H1 (cell line): ENCODE results near the gene FECH. TPM values are rescaled to one million over a fixed set of nuclear protein-coding genes. Genes with fewer than 3 reads are reported as not detected.

Experiments used
- CTCF ChIA-PET: fragments of 300-600 bp; sonication (Branson Sonifier 250); formaldehyde crosslinking; loops from one replicate; lab custom pipeline; 2021; ENCODE audit not compliant: partially characterized antibody; lab: Charles Lee
- POLR2A ChIA-PET: fragments of 300-600 bp; sonication (Branson Sonifier 250); formaldehyde crosslinking; loops from one replicate; lab custom pipeline; 2021; ENCODE audit warnings: inconsistent platforms; ENCODE audit not compliant: partially characterized antibody; lab: Charles Lee
- DNase-seq, 2 experiments: peaks; one replicate each; pipeline versions ENCODE4 v3.0.0 to v3.0.0-alpha.2; 2010 to 2022; ENCODE audit warnings: low spot score in 2 of 2, low read depth in 1 of 2, mixed read lengths in 1 of 2
- FAIRE-seq: peaks from 2 replicates; lab custom pipeline; 2011; peaks lifted over from hg19 to GRCh38; lab: Jason Lieb, UNC
- H2AFZ ChIP-seq: 2 replicates; pipeline ENCODE4 v1.8.1; 2012; ENCODE audit warnings: low read length, inconsistent platforms
- H2AK5ac ChIP-seq: 2 replicates; pipeline ENCODE4 v1.6.1; 2013; ENCODE audit warnings: low read depth, low read length
- H2BK120ac ChIP-seq: replicated peaks from 2 replicates; pipeline ENCODE3; 2013; ENCODE audit warnings: low read depth, low read length, inconsistent platforms
- H2BK12ac ChIP-seq: 2 replicates; pipeline ENCODE4 v1.6.1; 2013; ENCODE audit warnings: low read depth, low read length
- H2BK15ac ChIP-seq: 2 replicates; pipeline ENCODE4 v1.6.1; 2013; ENCODE audit warnings: low read length
- H2BK20ac ChIP-seq: 2 replicates; pipeline ENCODE4 v1.6.1; 2013; ENCODE audit warnings: low read length
- H2BK5ac ChIP-seq: 2 replicates; pipeline ENCODE4 v1.6.1; 2013; ENCODE audit warnings: low read depth, low read length
- H3K14ac ChIP-seq: 2 replicates; pipeline ENCODE4 v1.6.1; 2013; ENCODE audit warnings: inconsistent platforms; ENCODE audit not compliant: insufficient read length
- H3K18ac ChIP-seq: 2 replicates; pipeline ENCODE4 v1.6.1; 2013; ENCODE audit warnings: low read length; ENCODE audit errors: extremely low read depth
- H3K23ac ChIP-seq: 2 replicates; pipeline ENCODE4 v1.6.1; 2013; ENCODE audit warnings: inconsistent platforms; ENCODE audit not compliant: insufficient read length
- H3K23me2 ChIP-seq: 2 replicates; pipeline ENCODE4 v1.6.1; 2013; ENCODE audit warnings: low read depth, low read length
- H3K27ac ChIP-seq: 2 replicates; pipeline ENCODE4 v1.6.1; 2011; ENCODE audit warnings: low read depth, low read length, inconsistent platforms
- H3K27me3 ChIP-seq, 4 experiments: replicated peaks in 1 of 4; 1 replicate in 1 of 4; 2 replicates in 3 of 4; pipeline versions ENCODE4 v1.6.1 to v1.8.1; 2011 to 2013; ENCODE audit warnings: low read length in 3 of 4, mild to moderate bottlenecking in 3 of 4, inconsistent platforms in 2 of 4, mixed read lengths in 2 of 4, moderate library complexity in 1 of 4; ENCODE audit not compliant: control insufficient read depth in 3 of 4, insufficient read depth in 3 of 4; ENCODE audit errors: extremely low read depth in 1 of 4
- H3K36me3 ChIP-seq, 4 experiments: 2 replicates each; pipeline versions ENCODE4 v1.6.1 to v1.8.1; 2011 to 2013; ENCODE audit warnings: mild to moderate bottlenecking in 4 of 4, low read length in 3 of 4, moderate library complexity in 2 of 4, control low read depth in 1 of 4, inconsistent platforms in 1 of 4; ENCODE audit not compliant: insufficient read depth in 4 of 4, control insufficient read depth in 2 of 4
- H3K4ac ChIP-seq: replicated peaks from 2 replicates; pipeline ENCODE3; 2013; ENCODE audit warnings: low read length, low read depth, mixed read lengths, inconsistent platforms; ENCODE audit not compliant: insufficient read length
- H3K4me1 ChIP-seq, 4 experiments: replicated peaks in 1 of 4; 1 replicate in 1 of 4; 2 replicates in 3 of 4; pipeline versions ENCODE4 v1.6.1 to v1.8.1; 2011 to 2013; ENCODE audit warnings: low read length in 3 of 4, inconsistent platforms in 2 of 4, mixed read lengths in 1 of 4; ENCODE audit not compliant: insufficient read depth in 4 of 4, control insufficient read depth in 3 of 4
- H3K4me2 ChIP-seq, 2 experiments: 2 replicates each; pipeline versions ENCODE4 v1.6.1 to v1.8.1; 2011 to 2013; ENCODE audit warnings: low read depth in 2 of 2, low read length in 2 of 2, control low read depth in 1 of 2, inconsistent platforms in 1 of 2, mild to moderate bottlenecking in 1 of 2; ENCODE audit not compliant: insufficient read depth in 1 of 2
- H3K4me3 ChIP-seq, 4 experiments: fragments of 200-600, 300-600 bp in 1 of 4; sonication (generic), shearing (Covaris generic), sonication (Bioruptor Twin) in 1 of 4; 2 replicates each; pipeline versions ENCODE4 v1.5.1 to v1.8.1; 2011 to 2016; ENCODE audit warnings: low read length in 4 of 4, low read depth in 3 of 4, control low read depth in 2 of 4, inconsistent platforms in 2 of 4, mild to moderate bottlenecking in 2 of 4, mixed read lengths in 1 of 4, moderate library complexity in 1 of 4; ENCODE audit not compliant: insufficient read depth in 2 of 4; ENCODE audit errors: extremely low read depth in 1 of 4
- H3K56ac ChIP-seq: replicated peaks from 2 replicates; pipeline ENCODE3; 2013; ENCODE audit warnings: low read depth, mild to moderate bottlenecking, mixed read lengths, low read length, inconsistent platforms; ENCODE audit not compliant: insufficient read length
- H3K79me1 ChIP-seq: 2 replicates; pipeline ENCODE4 v1.6.1; 2013; ENCODE audit warnings: low read depth, low read length, control low read depth
- H3K79me2 ChIP-seq, 2 experiments: 2 replicates each; pipeline versions ENCODE4 v1.6.1 to v1.8.1; 2012 to 2013; ENCODE audit warnings: low read length in 2 of 2, mild to moderate bottlenecking in 2 of 2, inconsistent platforms in 1 of 2; ENCODE audit not compliant: insufficient read depth in 2 of 2, control insufficient read depth in 1 of 2
- H3K9ac ChIP-seq, 4 experiments: replicated peaks in 1 of 4; 1 replicate in 1 of 4; 2 replicates in 3 of 4; pipeline versions ENCODE4 v1.6.1 to v1.8.1; 2011 to 2013; ENCODE audit warnings: low read depth in 3 of 4, low read length in 3 of 4, control low read depth in 2 of 4, mild to moderate bottlenecking in 2 of 4, moderate library complexity in 2 of 4, inconsistent platforms in 1 of 4; ENCODE audit errors: extremely low read depth in 1 of 4
- H3K9me3 ChIP-seq, 2 experiments: 2 replicates each; pipeline versions ENCODE4 v1.6.1 to v1.8.1; 2012 to 2013; ENCODE audit warnings: mild to moderate bottlenecking in 2 of 2, moderate library complexity in 2 of 2, control low read depth in 1 of 2, inconsistent platforms in 1 of 2, low read depth in 1 of 2, low read length in 1 of 2, mixed read lengths in 1 of 2; ENCODE audit not compliant: insufficient read depth in 2 of 2
- H4K20me1 ChIP-seq, 2 experiments: replicated peaks in 1 of 2; 2 replicates each; pipeline versions ENCODE3 to v1.8.1; 2011 to 2013; ENCODE audit warnings: inconsistent platforms in 2 of 2, low read length in 2 of 2, mild to moderate bottlenecking in 1 of 2; ENCODE audit not compliant: insufficient read depth in 2 of 2, control insufficient read depth in 1 of 2
- H4K5ac ChIP-seq: 2 replicates; pipeline ENCODE4 v1.6.1; 2013; ENCODE audit warnings: low read length, low read depth, mixed read lengths, inconsistent platforms; ENCODE audit not compliant: insufficient read length
- H4K8ac ChIP-seq: 2 replicates; pipeline ENCODE4 v1.8.0; 2013; ENCODE audit warnings: mild to moderate bottlenecking, moderate library complexity, low read length, inconsistent platforms; ENCODE audit not compliant: insufficient read depth; ENCODE audit errors: extremely low read depth
- H4K91ac ChIP-seq: replicated peaks from 2 replicates; pipeline ENCODE3; 2013; ENCODE audit warnings: low read length, mixed read lengths, inconsistent platforms; ENCODE audit not compliant: insufficient read length
- ASH2L ChIP-seq: fragments of 200-600, 300-600 bp; sonication (generic); IDR thresholded peaks from one replicate; pipeline ENCODE4 v1.7.1; 2017; ENCODE audit warnings: low read length
- ATF2 ChIP-seq: IDR thresholded peaks from 2 replicates; pipeline ENCODE4 v1.6.1; 2012; ENCODE audit warnings: low read length, inconsistent platforms
- BRCA1 ChIP-seq: IDR thresholded peaks from 2 replicates; pipeline ENCODE4 v1.6.1; 2012; ENCODE audit warnings: low read depth, low read length, improper control_type of control experiment
- EGR1 ChIP-seq: IDR thresholded peaks from 2 replicates; pipeline ENCODE4 v1.6.1; 2011; ENCODE audit warnings: low read depth, low read length, borderline replicate concordance
- KDM1A ChIP-seq: fragments of 200-600, 300-600 bp; sonication (generic); IDR thresholded peaks from 2 replicates; pipeline ENCODE4 v1.7.1; 2016; ENCODE audit warnings: mild to moderate bottlenecking, low read length, borderline replicate concordance
- RFX5 ChIP-seq: IDR thresholded peaks from 2 replicates; pipeline ENCODE4 v1.6.1; 2011; ENCODE audit warnings: low read depth, low read length, improper control_type of control experiment, borderline replicate concordance
- RNF2 ChIP-seq: fragments of 200-900, 300-1000 bp; sonication (generic); IDR thresholded peaks from 2 replicates; pipeline ENCODE4 v1.7.1; 2016; ENCODE audit warnings: borderline replicate concordance, low read depth, mild to moderate bottlenecking, antibody characterized with exemption, low read length; ENCODE audit not compliant: poor library complexity, severe bottlenecking; ENCODE audit errors: missing control alignments
- SIX5 ChIP-seq: IDR thresholded peaks from 2 replicates; pipeline ENCODE4 v1.6.1; 2011; ENCODE audit warnings: mild to moderate bottlenecking, low read depth, low read length
- SP2 ChIP-seq: IDR thresholded peaks from 2 replicates; pipeline ENCODE4 v1.6.1; 2012; ENCODE audit warnings: mild to moderate bottlenecking, low read length, inconsistent platforms
- USF2 ChIP-seq: IDR thresholded peaks from 2 replicates; pipeline ENCODE4 v1.6.1; 2011; ENCODE audit warnings: low read length, improper control_type of control experiment
- ZNF274 ChIP-seq: IDR thresholded peaks from 2 replicates; pipeline ENCODE4 v1.7.0; 2012; ENCODE audit warnings: low read length, borderline replicate concordance; ENCODE audit errors: extremely low read depth
- WGBS, 2 experiments: shearing (Covaris generic) in 1 of 2; methylation state at CpG; one replicate each; pipeline versions ENCODE4 v1.1.6 to v1.1.7; 2013 to 2015; ENCODE audit warnings: low lambda C conversion rate in 2 of 2, mixed read lengths in 2 of 2, inconsistent platforms in 1 of 2, low coverage in 1 of 2, missing lambda C conversion rate in 1 of 2; ENCODE audit not compliant: insufficient replicate concordance in 2 of 2, insufficient coverage in 1 of 2, insufficient read length in 1 of 2; ENCODE audit errors: extremely low coverage in 1 of 2, missing lambda C conversion rate in 1 of 2; 5-methylcytosine and 5-hydroxymethylcytosine counted together
- polyA plus RNA-seq, 7 experiments: library from polyadenylated mRNA; depleted of rRNA in 3 of 7; stranded (reverse) in 5 of 7; unstranded in 2 of 7; fragments of >200 nt in 5 of 7; fragments of 200-250 nt in 2 of 7; gene quantifications; 1 replicate in 5 of 7; 2 replicates in 1 of 7; 4 replicates in 1 of 7; pipeline versions ENCODE4 v1.2.1 to v1.2.3, GENCODE V29; 2011 to 2013; ENCODE audit warnings: missing spikeins in 2 of 7, mixed read lengths in 2 of 7
- total RNA-seq: library from RNA; stranded (reverse); fragmentation: NEBNext Ultra II Directional; extraction: Animal tissue kit (Norgen Biotek cat#: 25700); gene quantifications from 2 replicates; pipeline ENCODE4 v1.2.1, GENCODE V29; 2021

Gene FECH
- total and polyA plus RNA-seq, 2 of the 8 experiments (the other 6 are each of a cell fraction or from before 2014, with no cell fraction given) = 13.1 to 26.6 TPM

- no peaks in the 10 kb centered on the region for H3K9me3 ChIP-seq
- H4K91ac ChIP-seq = no peak overlapping the region
- no peak overlapping the region for H4K5ac ChIP-seq
- no peak overlapping the region for H2BK120ac ChIP-seq
- no peak for FAIRE-seq
- no peak overlapping the region for H2AK5ac ChIP-seq
- DNase-seq = no peak
- H3K4me3 ChIP-seq = no peak overlapping the region
- H3K23ac ChIP-seq = no peak overlapping the region
- H2AFZ ChIP-seq = no peak overlapping the region
- H2BK5ac ChIP-seq = no peak overlapping the region
- no peak overlapping the region for H4K8ac ChIP-seq
- no peaks in the 10 kb centered on the region for H4K20me1 ChIP-seq
- H2BK12ac ChIP-seq = no peak overlapping the region
- H3K4me2 ChIP-seq = no peak overlapping the region
- H3K18ac ChIP-seq = no peak overlapping the region
- CTCF ChIA-PET = no interaction called here
- 91% methylated on average over 3 of the region's 3 CpGs; no CpG with 5 or more reads in 1 of the 2 experiments for WGBS, 2 experiments
- H3K23me2 ChIP-seq = peaks cover 3% of the 10 kb centered on the region; the same call in 1 of the 2 replicates
- no peak overlapping the region for H3K14ac ChIP-seq
- POLR2A ChIA-PET = no interaction called here
- no peak overlapping the region for H3K4ac ChIP-seq
- H3K79me1 ChIP-seq = no peaks in the 10 kb centered on the region; the same call in 1 of the 2 replicates
- H3K27ac ChIP-seq = no peak overlapping the region
- peaks cover 0 to 6% (median 4%) of the 10 kb centered on the region in 4 experiments; a peak in 5 of 7 replicates for H3K4me1 ChIP-seq
- no peak overlapping the region for H3K9ac ChIP-seq
- H3K56ac ChIP-seq = no peak overlapping the region
- no peaks in the 10 kb centered on the region for H3K27me3 ChIP-seq
- H2BK20ac ChIP-seq = no peak overlapping the region
- H3K79me2 ChIP-seq = no peaks in the 10 kb centered on the region
- no peak overlapping the region for H2BK15ac ChIP-seq
- H3K36me3 ChIP-seq = peaks cover 0 to 5% (median 0%) of the 10 kb centered on the region in 4 experiments; a peak in 2 of 8 replicates
- TF ChIP-seq ZNF274 (no peak), SIX5 (no peak), EGR1 (no peak), ATF2 (no peak), USF2 (no peak), BRCA1 (no peak), ASH2L (no peak), SP2 (no peak), RNF2 (no peak), RFX5 (no peak), KDM1A (no peak)
Observed at GRCh38 chr18:57584444-57584843, 2.1 kb downstream of the FECH start.
